Measurements from ENCODE around the gene LRBA.
"Not testable (repeated sequence)": the region's sequence is repeated elsewhere in the genome, so short reads cannot be mapped to it uniquely, and the experiment has no call there.

The LRBA gene

DNA sequence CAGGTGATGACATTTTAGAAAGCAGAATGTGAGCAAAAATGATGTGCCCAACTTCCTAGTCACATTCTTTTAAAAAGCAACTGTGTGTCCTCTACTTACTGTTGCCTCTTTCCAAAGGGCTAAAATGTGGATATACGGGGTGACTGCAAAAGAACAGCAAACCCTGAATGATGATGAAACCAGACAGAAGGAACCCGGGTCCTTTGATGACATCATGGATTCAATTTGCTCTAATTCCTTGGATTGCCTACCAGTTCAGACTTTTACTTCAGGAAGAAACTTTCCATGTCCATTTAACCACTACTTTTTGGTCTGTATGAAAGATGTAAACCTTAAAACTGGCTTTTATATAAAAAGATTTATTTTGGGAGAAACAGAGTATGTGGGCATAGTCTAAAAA is 624.0 kb downstream of the LRBA start:
- Mint-ChIP-seq H3K36me3 (ENCODE audit: low read depth) (peaks cover 3% of the 10 kb centered on the region), H3K27me3 (ENCODE audit: low read depth) (no peaks in the 10 kb centered on the region), H3K4me1 (ENCODE audit: low read depth) (no peaks in the 10 kb centered on the region), H3K27ac (no peak overlapping the region), H3K9me3 (peaks cover 10% of the 10 kb centered on the region), H3K4me3 (no peak overlapping the region)

- Mint-ChIP-seq H3K36me3 (ENCODE audit: low read depth) (peaks cover 3% of the 10 kb centered on the region), H3K9me3 (peaks cover 10% of the 10 kb centered on the region), H3K27me3 (ENCODE audit: low read depth) (no peaks in the 10 kb centered on the region), H3K4me3 (no peak overlapping the region), H3K27ac (no peak overlapping the region), H3K4me1 (ENCODE audit: low read depth) (no peaks in the 10 kb centered on the region)
Observed at GRCh38 chr4:150390531-150390910, 624.6 kb downstream of the LRBA start.

DNA sequence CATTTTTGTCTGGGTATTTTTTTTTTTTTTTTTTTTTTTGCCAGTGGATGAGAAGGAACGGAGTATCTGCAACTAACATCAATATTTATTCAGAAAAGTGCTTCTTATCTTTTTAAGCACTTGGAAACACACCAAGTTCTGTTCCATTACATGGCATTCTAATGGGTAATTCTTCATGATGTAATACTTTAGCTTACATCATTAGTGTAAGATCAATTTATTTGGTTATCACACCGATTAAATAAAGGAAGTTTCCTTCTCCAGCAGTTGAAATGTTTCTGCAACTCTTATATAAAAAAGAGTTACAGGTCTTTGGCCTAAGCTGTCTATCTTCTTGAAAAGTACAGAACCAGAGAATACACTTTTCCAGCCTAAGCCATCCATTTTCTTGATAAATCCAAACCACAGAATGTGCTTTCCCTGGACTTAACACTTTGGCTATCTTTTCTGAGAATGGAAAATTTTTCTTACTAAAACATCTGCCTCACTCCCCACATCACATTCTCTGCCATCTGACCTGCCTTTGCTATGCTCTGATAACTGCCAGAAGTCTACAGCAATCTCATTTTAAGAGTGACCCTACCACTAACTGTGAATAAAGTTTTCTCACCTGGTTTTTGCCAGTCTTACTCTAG is 625.1 kb downstream of the LRBA start:
- no peak overlapping the region for H3K27ac Mint-ChIP-seq
- H3K9me3 Mint-ChIP-seq = peaks cover 10% of the 10 kb centered on the region
- H3K27me3 Mint-ChIP-seq (ENCODE audit: low read depth) = no peaks in the 10 kb centered on the region
- peaks cover 3% of the 10 kb centered on the region for H3K36me3 Mint-ChIP-seq (ENCODE audit: low read depth)
- H3K4me1 Mint-ChIP-seq (ENCODE audit: low read depth) = no peaks in the 10 kb centered on the region
- no peak overlapping the region for H3K4me3 Mint-ChIP-seq

- Mint-ChIP-seq H3K4me3 (no peak overlapping the region), H3K4me1 (ENCODE audit: low read depth) (no peaks in the 10 kb centered on the region), H3K27me3 (ENCODE audit: low read depth) (no peaks in the 10 kb centered on the region), H3K27ac (no peak overlapping the region), H3K9me3 (peaks cover 10% of the 10 kb centered on the region), H3K36me3 (ENCODE audit: low read depth) (peaks cover 3% of the 10 kb centered on the region)
Observed at GRCh38 chr4:150387981-150388380, 627.1 kb downstream of the LRBA start.

- not testable (repeated sequence) for H3K4me1 Mint-ChIP-seq (ENCODE audit: low read depth); H3K27me3 Mint-ChIP-seq (ENCODE audit: low read depth); H3K9me3 Mint-ChIP-seq; H3K4me3 Mint-ChIP-seq; H3K36me3 Mint-ChIP-seq (ENCODE audit: low read depth); H3K27ac Mint-ChIP-seq
Observed at GRCh38 chr4:150386415-150386814, 628.7 kb downstream of the LRBA start.

DNA sequence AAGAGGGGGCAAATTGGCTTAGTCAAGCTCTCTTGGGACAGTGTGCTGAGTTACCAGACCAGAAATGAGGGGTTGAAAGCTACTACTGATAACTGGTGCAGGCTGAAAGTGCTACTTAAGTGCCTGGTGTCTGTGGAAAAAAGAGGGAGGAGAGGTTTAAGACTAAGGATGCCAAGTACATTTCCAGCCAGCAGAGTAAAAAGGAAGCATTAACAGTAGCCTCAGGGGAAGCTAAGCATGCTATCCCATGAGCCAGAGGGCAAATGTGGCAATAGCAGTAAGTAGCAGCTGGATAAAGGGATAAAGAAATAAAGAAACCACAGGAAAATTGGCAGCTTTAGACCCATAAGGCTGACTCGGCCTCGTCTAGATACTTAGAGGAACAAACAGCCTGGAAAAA is 629.5 kb downstream of the LRBA start:
- H3K36me3 Mint-ChIP-seq (ENCODE audit: low read depth) = no peaks in the 10 kb centered on the region
- no peaks in the 10 kb centered on the region for H3K4me1 Mint-ChIP-seq (ENCODE audit: low read depth)
- H3K27ac Mint-ChIP-seq = no peak overlapping the region
- H3K9me3 Mint-ChIP-seq = peaks cover 4% of the 10 kb centered on the region
- H3K4me3 Mint-ChIP-seq = no peak overlapping the region
- no peaks in the 10 kb centered on the region for H3K27me3 Mint-ChIP-seq (ENCODE audit: low read depth)

- H3K36me3 Mint-ChIP-seq (ENCODE audit: low read depth) = no peaks in the 10 kb centered on the region
- H3K9me3 Mint-ChIP-seq = no peaks in the 10 kb centered on the region
- H3K27me3 Mint-ChIP-seq (ENCODE audit: low read depth) = no peaks in the 10 kb centered on the region
- H3K4me1 Mint-ChIP-seq (ENCODE audit: low read depth) = no peaks in the 10 kb centered on the region
- H3K4me3 Mint-ChIP-seq = no peak overlapping the region
- no peak overlapping the region for H3K27ac Mint-ChIP-seq
Observed at GRCh38 chr4:150384249-150384648, 630.8 kb downstream of the LRBA start.

DNA sequence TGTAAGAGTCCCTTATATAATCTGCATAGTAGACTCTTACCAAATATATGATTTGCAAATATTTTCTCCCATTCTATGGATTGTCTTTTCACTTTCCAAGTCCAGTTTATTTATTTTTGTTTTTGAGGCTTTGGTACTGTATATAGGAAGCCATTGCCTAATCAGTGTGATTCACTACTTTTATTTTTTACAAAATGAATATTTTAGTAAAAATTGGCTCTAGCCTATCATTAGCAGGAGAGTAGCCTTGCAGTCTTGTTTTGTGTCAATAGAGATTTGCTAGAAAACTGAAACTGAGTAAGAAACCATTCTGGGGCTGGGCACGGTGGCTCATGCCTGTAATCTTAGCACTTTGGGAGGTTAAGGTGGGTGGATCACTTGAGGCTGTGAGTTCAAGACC is 633.1 kb downstream of the LRBA start:
- H3K27me3 Mint-ChIP-seq (ENCODE audit: low read depth) = no peaks in the 10 kb centered on the region
- H3K36me3 Mint-ChIP-seq (ENCODE audit: low read depth) = no peaks in the 10 kb centered on the region

GRCh38 chr4:150381609-150382008 is 633.5 kb downstream of the LRBA start:
- Mint-ChIP-seq H3K9me3 (no peaks in the 10 kb centered on the region), H3K4me3 (no peak overlapping the region), H3K27ac (no peak overlapping the region), H3K4me1 (ENCODE audit: low read depth) (no peaks in the 10 kb centered on the region), H3K36me3 (ENCODE audit: low read depth) (no peaks in the 10 kb centered on the region), H3K27me3 (ENCODE audit: low read depth) (no peaks in the 10 kb centered on the region)

More for the DNA sequence above, 633.1 kb downstream of the LRBA start:
- Mint-ChIP-seq H3K4me3 (no peak overlapping the region), H3K27ac (no peak overlapping the region), H3K4me1 (ENCODE audit: low read depth) (no peaks in the 10 kb centered on the region), H3K9me3 (no peaks in the 10 kb centered on the region)

GRCh38 chr4:150381036-150381435 is 634.0 kb downstream of the LRBA start:
- Mint-ChIP-seq H3K4me3 (no peak overlapping the region), H3K9me3 (no peaks in the 10 kb centered on the region), H3K27me3 (ENCODE audit: low read depth) (no peaks in the 10 kb centered on the region), H3K36me3 (ENCODE audit: low read depth) (no peaks in the 10 kb centered on the region), H3K27ac (no peak overlapping the region), H3K4me1 (ENCODE audit: low read depth) (no peaks in the 10 kb centered on the region)

DNA sequence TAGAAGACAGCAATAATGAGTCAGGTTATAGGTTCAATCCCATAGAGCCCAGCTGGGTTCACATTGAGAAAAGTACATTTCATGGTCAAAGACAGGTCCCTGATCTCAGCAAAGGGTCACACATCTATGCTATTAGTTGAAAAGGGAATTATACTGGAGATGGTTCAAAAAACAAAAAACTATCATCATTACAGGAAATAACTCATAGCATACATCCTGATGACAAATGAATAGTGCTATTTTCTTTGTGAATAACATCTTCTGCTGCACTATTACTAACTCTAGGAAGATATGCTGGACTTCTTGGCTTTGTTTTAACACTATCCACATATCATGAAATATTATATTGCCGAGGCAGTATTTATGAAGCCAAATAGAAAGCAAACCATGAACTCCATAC is 635.6 kb downstream of the LRBA start:
- Mint-ChIP-seq H3K27me3 (ENCODE audit: low read depth) (no peaks in the 10 kb centered on the region), H3K4me1 (ENCODE audit: low read depth) (no peaks in the 10 kb centered on the region), H3K4me3 (no peak overlapping the region), H3K9me3 (no peaks in the 10 kb centered on the region), H3K36me3 (ENCODE audit: low read depth) (peaks cover 3% of the 10 kb centered on the region), H3K27ac (no peak overlapping the region)

DNA sequence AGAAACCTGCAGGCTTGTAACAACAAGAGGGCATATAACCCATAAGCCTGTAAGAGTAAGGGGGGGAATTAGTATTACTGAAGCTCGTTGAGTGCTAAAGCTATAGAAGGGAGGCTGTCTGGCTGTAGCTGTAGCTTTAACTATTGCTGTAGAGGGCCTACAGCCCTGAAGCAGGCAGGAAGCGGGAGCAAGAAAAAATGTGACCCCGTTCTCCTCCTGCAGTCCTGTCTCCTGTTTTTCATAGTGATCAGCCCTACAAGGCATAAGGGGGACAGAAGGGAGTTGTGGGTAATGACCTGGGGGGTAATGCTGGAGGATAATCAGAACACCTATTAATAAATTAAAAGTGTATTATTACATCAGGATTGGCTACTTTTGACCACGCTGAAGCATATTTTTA is 640.1 kb downstream of the LRBA start:
- no peaks in the 10 kb centered on the region for H3K9me3 Mint-ChIP-seq
- H3K27me3 Mint-ChIP-seq (ENCODE audit: low read depth) = no peaks in the 10 kb centered on the region
- H3K27ac Mint-ChIP-seq = no peak overlapping the region
- peaks cover 3% of the 10 kb centered on the region for H3K36me3 Mint-ChIP-seq (ENCODE audit: low read depth)
- no peak overlapping the region for H3K4me3 Mint-ChIP-seq
- H3K4me1 Mint-ChIP-seq (ENCODE audit: low read depth) = no peaks in the 10 kb centered on the region

DNA sequence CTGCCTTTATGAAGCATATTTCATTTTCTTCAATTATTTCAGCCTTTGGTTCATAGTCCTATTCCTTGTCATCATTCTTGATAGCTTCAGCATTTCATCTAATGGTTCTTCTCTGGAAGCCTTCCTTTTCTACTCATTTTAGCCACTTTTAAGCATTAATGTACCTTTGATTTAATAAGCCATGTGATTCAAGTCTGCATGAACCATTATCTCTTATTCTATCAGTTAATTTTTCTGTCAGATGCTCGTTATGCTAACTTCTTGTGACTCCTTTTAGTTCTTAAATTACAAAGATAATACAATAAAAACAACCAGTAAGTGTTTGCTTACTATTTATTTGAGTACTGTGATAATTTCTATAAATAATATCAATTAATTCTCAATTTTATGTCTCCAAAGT is 643.2 kb downstream of the LRBA start:
- H3K27ac Mint-ChIP-seq = no peak overlapping the region
- H3K27me3 Mint-ChIP-seq (ENCODE audit: low read depth) = no peaks in the 10 kb centered on the region
- H3K9me3 Mint-ChIP-seq = no peaks in the 10 kb centered on the region
- peaks cover 3% of the 10 kb centered on the region for H3K36me3 Mint-ChIP-seq (ENCODE audit: low read depth)
- peaks cover 1% of the 10 kb centered on the region for H3K4me1 Mint-ChIP-seq (ENCODE audit: low read depth)
- no peak overlapping the region for H3K4me3 Mint-ChIP-seq

- Mint-ChIP-seq H3K9me3 (no peaks in the 10 kb centered on the region), H3K27me3 (ENCODE audit: low read depth) (no peaks in the 10 kb centered on the region), H3K4me3 (no peak overlapping the region), H3K4me1 (ENCODE audit: low read depth) (peaks cover 1% of the 10 kb centered on the region), H3K36me3 (ENCODE audit: low read depth) (peaks cover under 1% of the 10 kb centered on the region), H3K27ac (no peak overlapping the region)
Observed at GRCh38 chr4:150369434-150370380, 645.4 kb downstream of the LRBA start.

DNA sequence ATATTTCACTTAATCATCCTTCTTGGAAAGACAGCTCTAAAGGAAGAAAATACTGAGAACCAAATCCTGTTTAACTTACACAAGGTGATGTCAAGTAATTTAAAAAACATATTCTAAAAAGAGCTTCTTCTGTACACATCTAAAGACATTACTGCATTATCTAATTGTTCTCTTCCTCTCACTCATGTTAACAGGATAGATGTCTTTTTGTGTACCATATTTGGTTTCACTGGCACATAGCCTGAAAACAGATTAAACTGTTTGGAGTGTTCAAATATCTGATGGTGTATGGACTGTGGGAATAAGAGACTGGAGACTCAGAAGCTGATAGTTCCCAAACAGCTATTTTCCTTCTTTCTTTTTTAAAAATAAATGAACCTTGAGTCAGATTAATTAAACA is 646.4 kb downstream of the LRBA start:
- no peaks in the 10 kb centered on the region for H3K9me3 Mint-ChIP-seq
- H3K27ac Mint-ChIP-seq = no peak overlapping the region
- no peaks in the 10 kb centered on the region for H3K27me3 Mint-ChIP-seq (ENCODE audit: low read depth)

More for the DNA sequence above, 646.4 kb downstream of the LRBA start:
- H3K4me3 Mint-ChIP-seq = no peak overlapping the region
- H3K36me3 Mint-ChIP-seq (ENCODE audit: low read depth) = no peaks in the 10 kb centered on the region
- H3K4me1 Mint-ChIP-seq (ENCODE audit: low read depth) = peaks cover 1% of the 10 kb centered on the region

Measured in T-helper 1 cell treated with Interleukin-12 subunit alpha and Interleukin-12 subunit beta and Interleukin-4 antibody, amounts not matched to agents 30 μg/mL and 1 μg/mL, for 36 hours (primary cell).